ENCODE measurements around the gene CCDC90B.

DNA sequence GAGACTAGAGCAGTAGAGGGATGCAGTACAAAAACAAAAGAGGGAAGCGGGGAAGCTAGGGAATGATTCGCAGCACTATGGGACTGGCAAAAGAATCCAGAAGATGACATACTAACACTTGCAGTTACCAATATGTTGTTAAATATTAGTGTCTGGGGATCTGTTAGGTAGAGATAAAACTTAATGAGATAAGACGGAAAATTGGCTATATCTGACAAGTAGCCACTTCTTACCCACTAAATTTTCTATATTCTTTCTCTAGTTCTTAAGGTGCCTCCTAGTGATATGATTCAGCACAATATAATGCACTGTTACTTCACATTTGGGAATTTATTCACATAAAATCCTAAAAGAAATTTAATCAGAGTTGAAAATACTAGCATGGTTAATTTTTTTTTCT lies 30.8 kb downstream of the CCDC90B start:
- TF ChIP-seq, protein P1, sequence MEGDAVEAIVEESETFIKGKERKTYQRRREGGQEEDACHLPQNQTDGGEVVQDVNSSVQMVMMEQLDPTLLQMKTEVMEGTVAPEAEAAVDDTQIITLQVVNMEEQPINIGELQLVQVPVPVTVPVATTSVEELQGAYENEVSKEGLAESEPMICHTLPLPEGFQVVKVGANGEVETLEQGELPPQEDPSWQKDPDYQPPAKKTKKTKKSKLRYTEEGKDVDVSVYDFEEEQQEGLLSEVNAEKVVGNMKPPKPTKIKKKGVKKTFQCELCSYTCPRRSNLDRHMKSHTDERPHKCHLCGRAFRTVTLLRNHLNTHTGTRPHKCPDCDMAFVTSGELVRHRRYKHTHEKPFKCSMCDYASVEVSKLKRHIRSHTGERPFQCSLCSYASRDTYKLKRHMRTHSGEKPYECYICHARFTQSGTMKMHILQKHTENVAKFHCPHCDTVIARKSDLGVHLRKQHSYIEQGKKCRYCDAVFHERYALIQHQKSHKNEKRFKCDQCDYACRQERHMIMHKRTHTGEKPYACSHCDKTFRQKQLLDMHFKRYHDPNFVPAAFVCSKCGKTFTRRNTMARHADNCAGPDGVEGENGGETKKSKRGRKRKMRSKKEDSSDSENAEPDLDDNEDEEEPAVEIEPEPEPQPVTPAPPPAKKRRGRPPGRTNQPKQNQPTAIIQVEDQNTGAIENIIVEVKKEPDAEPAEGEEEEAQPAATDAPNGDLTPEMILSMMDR (IDR thresholded peaks at IDR 0.05): no peak
- no peak for TF ChIP-seq POLR2A (IDR thresholded peaks at IDR 0.05)
